HepG2 (cell line): ENCODE measurements around the gene POU4F2.

Source experiments
- ZFP36L2 ChIP-seq: sonication (generic); formaldehyde crosslinking; IDR thresholded peaks from 2 replicates; pipeline ENCODE4 v1.4.0; 2020; ENCODE audit warnings: missing genetic modification reagents
- ZKSCAN8 ChIP-seq: IDR thresholded peaks from 2 replicates; pipeline ENCODE4 v1.6.1; 2016; ENCODE audit warnings: borderline replicate concordance, missing genetic modification reagents, missing compliant biosample characterization
- TF ChIP-seq, protein P1 (sequence below): sonication (generic); formaldehyde crosslinking; IDR thresholded peaks from 2 replicates; pipeline ENCODE4 v1.5.0; 2020; ENCODE audit warnings: mild to moderate bottlenecking, missing genetic modification reagents, moderate library complexity

GRCh38 chr4:146640021-146640464, 1.4 kb downstream of the POU4F2 start:
- TF ChIP-seq ZFP36L2 (CRISPR knock-in tag), result no peak
- TF ChIP-seq ZKSCAN8 (CRISPR knock-in tag), result no peak
- TF ChIP-seq, protein P1, sequence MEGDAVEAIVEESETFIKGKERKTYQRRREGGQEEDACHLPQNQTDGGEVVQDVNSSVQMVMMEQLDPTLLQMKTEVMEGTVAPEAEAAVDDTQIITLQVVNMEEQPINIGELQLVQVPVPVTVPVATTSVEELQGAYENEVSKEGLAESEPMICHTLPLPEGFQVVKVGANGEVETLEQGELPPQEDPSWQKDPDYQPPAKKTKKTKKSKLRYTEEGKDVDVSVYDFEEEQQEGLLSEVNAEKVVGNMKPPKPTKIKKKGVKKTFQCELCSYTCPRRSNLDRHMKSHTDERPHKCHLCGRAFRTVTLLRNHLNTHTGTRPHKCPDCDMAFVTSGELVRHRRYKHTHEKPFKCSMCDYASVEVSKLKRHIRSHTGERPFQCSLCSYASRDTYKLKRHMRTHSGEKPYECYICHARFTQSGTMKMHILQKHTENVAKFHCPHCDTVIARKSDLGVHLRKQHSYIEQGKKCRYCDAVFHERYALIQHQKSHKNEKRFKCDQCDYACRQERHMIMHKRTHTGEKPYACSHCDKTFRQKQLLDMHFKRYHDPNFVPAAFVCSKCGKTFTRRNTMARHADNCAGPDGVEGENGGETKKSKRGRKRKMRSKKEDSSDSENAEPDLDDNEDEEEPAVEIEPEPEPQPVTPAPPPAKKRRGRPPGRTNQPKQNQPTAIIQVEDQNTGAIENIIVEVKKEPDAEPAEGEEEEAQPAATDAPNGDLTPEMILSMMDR (CRISPR knock-in tag), result no peak
